ENCODE measurements around the gene PSAP. TPM values are rescaled to one million over a fixed set of nuclear protein-coding genes. Genes with fewer than 3 reads are reported as not detected.

Gene PSAP
- total RNA-seq, 1 donor from 2014 or later = 510 TPM

DNA sequence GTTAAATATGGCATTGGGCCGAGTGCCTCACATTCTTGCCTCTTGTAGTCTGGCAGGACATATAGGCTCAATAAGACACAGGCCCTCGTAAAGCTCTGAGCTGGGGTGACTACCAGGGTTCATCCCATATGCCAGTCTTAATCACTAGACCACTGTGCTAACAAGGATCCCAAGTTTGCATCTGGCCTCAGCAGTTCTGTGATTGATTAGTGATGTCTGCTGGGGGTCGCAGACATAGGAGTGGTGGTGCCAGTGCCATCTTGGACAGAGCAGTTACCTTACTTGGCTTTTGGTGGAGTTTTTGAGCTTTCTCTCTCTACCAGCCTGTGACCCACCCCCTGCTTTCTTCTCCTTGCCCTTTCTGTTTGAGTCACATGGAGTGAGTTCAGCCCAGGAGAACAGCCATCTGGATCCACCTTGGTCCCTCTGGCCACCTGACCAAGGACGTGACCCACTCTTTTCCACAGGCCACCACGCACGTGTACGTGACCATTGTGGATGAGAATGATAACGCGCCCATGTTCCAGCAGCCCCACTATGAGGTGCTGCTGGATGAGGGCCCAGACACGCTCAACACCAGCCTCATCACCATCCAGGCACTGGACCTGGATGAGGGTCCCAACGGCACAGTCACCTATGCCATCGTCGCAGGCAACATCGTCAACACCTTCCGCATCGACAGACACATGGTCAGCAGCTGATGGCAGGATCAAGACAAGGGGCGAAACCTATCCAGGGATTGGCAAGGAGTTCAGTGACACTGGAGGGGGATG is 73.7 kb downstream of the PSAP start:
- Mint-ChIP-seq H3K27me3 (peaks cover 37% of the 10 kb centered on the region), H3K27ac (no peak overlapping the region), H3K4me1 (ENCODE audit: low read depth) (peaks cover 7% of the 10 kb centered on the region), H3K9me3 (ENCODE audit: low read depth) (no peaks in the 10 kb centered on the region), H3K36me3 (ENCODE audit: insufficient read depth) (no peaks in the 10 kb centered on the region), H3K4me3 (ENCODE audit: low read depth) (no peak overlapping the region)
- DNase-seq (ENCODE audit: low spot score, unreplicated experiment) = no peak
- TF ChIP-seq CTCF (IDR thresholded peaks at IDR 0.05; ENCODE audit: unreplicated experiment) = no peak

DNA sequence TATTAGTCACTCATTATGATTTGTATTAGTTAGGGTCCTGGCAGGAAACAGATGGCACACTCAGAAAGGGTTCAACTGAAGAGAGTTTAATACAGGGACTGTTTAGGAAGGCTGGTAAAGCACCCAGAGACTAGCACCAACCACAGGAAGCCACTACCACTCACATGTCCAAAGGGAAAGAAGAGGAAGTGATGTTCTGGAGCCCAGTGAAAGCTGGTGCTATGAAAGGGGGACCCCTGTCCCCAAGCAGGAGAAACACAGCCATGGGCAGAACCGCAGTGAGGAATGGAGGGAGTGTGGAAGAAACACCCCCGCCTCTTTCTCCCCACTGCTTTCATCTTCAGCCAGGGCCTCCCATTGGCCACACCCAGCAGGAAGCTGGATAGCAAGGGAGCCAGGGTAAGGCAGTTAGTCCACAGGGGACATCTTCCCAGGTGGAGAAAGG is 74.5 kb downstream of the PSAP start:
- DNase-seq (ENCODE audit: low spot score, unreplicated experiment) = no peak
- H3K4me1 Mint-ChIP-seq (ENCODE audit: low read depth) = peaks cover 7% of the 10 kb centered on the region
- no peak for TF ChIP-seq CTCF (IDR thresholded peaks at IDR 0.05; ENCODE audit: unreplicated experiment)
- peaks cover 43% of the 10 kb centered on the region for H3K27me3 Mint-ChIP-seq
- no peaks in the 10 kb centered on the region for H3K9me3 Mint-ChIP-seq (ENCODE audit: low read depth)
- no peak overlapping the region for H3K27ac Mint-ChIP-seq
- no peaks in the 10 kb centered on the region for H3K36me3 Mint-ChIP-seq (ENCODE audit: insufficient read depth)
- H3K4me3 Mint-ChIP-seq (ENCODE audit: low read depth) = no peak overlapping the region

DNA sequence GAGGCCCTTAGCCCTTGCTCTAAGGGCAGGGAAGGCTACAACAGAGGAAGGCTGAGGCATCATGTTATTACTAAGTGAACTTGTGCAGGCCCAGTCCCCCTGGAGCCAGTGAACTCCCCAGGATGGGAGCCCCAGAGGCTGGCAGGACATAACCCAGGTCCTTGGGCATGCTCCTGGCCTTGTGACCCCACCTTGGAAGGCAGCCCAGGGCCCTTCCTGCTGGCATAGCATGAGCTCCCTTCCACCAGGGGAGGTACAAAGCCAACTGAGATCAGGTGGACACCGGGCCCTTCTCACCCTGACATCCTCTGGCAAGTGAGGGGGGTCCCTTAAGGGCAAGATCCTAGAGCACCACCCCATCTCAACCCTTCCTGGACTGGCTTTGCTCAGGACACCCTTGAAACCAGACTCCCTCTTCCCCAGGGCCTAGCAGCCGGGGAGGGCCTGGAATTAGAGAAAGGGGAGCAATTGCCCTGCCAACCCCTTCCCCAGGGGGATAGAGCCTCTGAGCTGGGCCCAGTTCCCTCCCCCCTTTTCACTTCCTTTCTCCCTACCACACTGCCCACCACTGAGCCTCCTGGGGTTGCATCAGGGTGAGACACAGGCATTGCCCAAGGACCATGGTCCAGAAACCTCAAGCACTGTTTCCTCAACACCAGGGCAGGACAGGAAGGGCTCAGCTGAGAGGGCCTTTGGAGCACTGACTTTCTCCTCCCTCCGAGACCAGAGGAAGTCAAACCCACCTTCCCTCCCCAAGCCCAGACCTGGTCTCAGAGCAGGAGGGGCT is 75.9 kb downstream of the PSAP start:
- Mint-ChIP-seq H3K4me3 (ENCODE audit: low read depth) (no peak overlapping the region), H3K9me3 (ENCODE audit: low read depth) (no peaks in the 10 kb centered on the region), H3K36me3 (ENCODE audit: insufficient read depth) (no peaks in the 10 kb centered on the region), H3K4me1 (ENCODE audit: low read depth) (peaks cover 7% of the 10 kb centered on the region), H3K27ac (no peak overlapping the region), H3K27me3 (peaks cover 35% of the 10 kb centered on the region)
- no peak for TF ChIP-seq CTCF (IDR thresholded peaks at IDR 0.05; ENCODE audit: unreplicated experiment)
- no peak for DNase-seq (ENCODE audit: low spot score, unreplicated experiment)

- peak; percentile 91 for TF ChIP-seq CTCF (IDR thresholded peaks at IDR 0.05; ENCODE audit: unreplicated experiment)
- Mint-ChIP-seq H3K9me3 (ENCODE audit: low read depth) (no peaks in the 10 kb centered on the region), H3K4me3 (ENCODE audit: low read depth) (peak within 1 kb of the TSS; percentile 62), H3K36me3 (ENCODE audit: insufficient read depth) (no peaks in the 10 kb centered on the region), H3K27ac (peak within 1 kb of the TSS; percentile 53), H3K4me1 (ENCODE audit: low read depth) (peaks cover 7% of the 10 kb centered on the region), H3K27me3 (peaks cover 30% of the 10 kb centered on the region)
- DNase-seq (ENCODE audit: low spot score, unreplicated experiment) = peak; percentile 89
These were observed 77.7 kb downstream of the PSAP start, which contains the start of gene VSIR for GRCh38 chr10:71773221-71773971. Gene VSIR, minus strand, starts transcription at chr10:71773520. Its CDS starts 81 bp downstream, at chr10:71773439.

DNA sequence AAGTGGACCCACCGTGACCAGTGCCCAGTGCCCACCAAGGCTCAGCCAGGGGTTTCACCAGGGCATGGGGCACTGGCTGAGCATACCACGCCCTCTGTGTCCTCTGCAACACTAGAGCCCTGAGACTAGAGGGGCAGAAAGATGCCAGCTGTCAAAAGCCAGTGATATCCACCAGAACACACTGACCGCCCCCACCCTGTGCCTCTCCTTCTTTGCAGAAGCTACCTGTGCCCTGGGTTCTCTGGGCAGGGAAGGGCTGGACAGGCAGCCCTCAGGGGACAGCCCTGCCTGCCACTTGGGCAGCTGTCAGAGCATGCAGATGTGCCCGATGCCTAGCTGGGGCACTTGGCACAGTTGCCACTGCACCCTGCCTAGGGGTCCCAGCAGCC is 78.2 kb downstream of the PSAP start:
- H3K36me3 Mint-ChIP-seq (ENCODE audit: insufficient read depth) = no peaks in the 10 kb centered on the region
- peaks cover 30% of the 10 kb centered on the region for H3K27me3 Mint-ChIP-seq
- DNase-seq (ENCODE audit: low spot score, unreplicated experiment) = no peak
- peaks cover 10% of the 10 kb centered on the region for H3K4me1 Mint-ChIP-seq (ENCODE audit: low read depth)
- H3K9me3 Mint-ChIP-seq (ENCODE audit: low read depth) = no peaks in the 10 kb centered on the region
- H3K4me3 Mint-ChIP-seq (ENCODE audit: low read depth) = peak overlapping the region; percentile 62
- no peak overlapping the region for H3K27ac Mint-ChIP-seq
- no peak for TF ChIP-seq CTCF (IDR thresholded peaks at IDR 0.05; ENCODE audit: unreplicated experiment)
